Endothelial cell of umbilical vein (primary cell): ENCODE results near the gene GGTA1.

Experiments
- EZH2 ChIP-seq: IDR thresholded peaks from 2 replicates; pipeline ENCODE4 v1.6.1; 2012; ENCODE audit warnings: borderline replicate concordance, low read depth, mild to moderate bottlenecking, moderate library complexity, low read length, inconsistent platforms; ENCODE audit not compliant: severe bottlenecking
- FOS ChIP-seq: IDR thresholded peaks from 2 replicates; pipeline ENCODE4 v1.6.1; 2011; ENCODE audit warnings: mild to moderate bottlenecking, low read length, moderate library complexity, borderline replicate concordance; ENCODE audit not compliant: insufficient read depth
- GATA2 ChIP-seq: IDR thresholded peaks from 2 replicates; pipeline ENCODE4 v1.7.0; 2011; ENCODE audit warnings: low read depth, mild to moderate bottlenecking, moderate library complexity, mixed read lengths, low read length; ENCODE audit not compliant: insufficient read length, insufficient read depth
- JUN ChIP-seq: IDR thresholded peaks from 2 replicates; pipeline ENCODE4 v1.6.1; 2011; ENCODE audit warnings: borderline replicate concordance, low read depth; ENCODE audit not compliant: insufficient read length, insufficient read depth
- MAX ChIP-seq: IDR thresholded peaks from 2 replicates; pipeline ENCODE4 v1.6.1; 2011; ENCODE audit not compliant: insufficient read depth, insufficient read length
- MYC ChIP-seq: IDR thresholded peaks from one replicate; pipeline ENCODE4 v1.6.1; 2011; ENCODE audit warnings: mild to moderate bottlenecking, low read depth, low read length
- POLR2A ChIP-seq: IDR thresholded peaks from 2 replicates; pipeline ENCODE4 v1.6.1; 2012; ENCODE audit warnings: low read depth, mild to moderate bottlenecking, control low read depth, low read length
- POLR2AphosphoS5 ChIP-seq: IDR thresholded peaks from 2 replicates; pipeline ENCODE4 v1.6.1; 2012; ENCODE audit warnings: low read depth, mild to moderate bottlenecking, control low read depth, low read length, moderate library complexity; ENCODE audit not compliant: insufficient read depth
- TF ChIP-seq, protein P1 (sequence below), 2 donors: IDR thresholded peaks; 1 replicate in 1 of 2; 2 replicates in 1 of 2; pipeline ENCODE4 v1.5.1; 2011; ENCODE audit warnings: low read length in 2 of 2, mild to moderate bottlenecking in 2 of 2, moderate library complexity in 2 of 2, control low read depth in 1 of 2, inconsistent platforms in 1 of 2, low read depth in 1 of 2; ENCODE audit not compliant: insufficient read depth in 1 of 2; ENCODE audit errors: extremely low read depth in 1 of 2

DNA sequence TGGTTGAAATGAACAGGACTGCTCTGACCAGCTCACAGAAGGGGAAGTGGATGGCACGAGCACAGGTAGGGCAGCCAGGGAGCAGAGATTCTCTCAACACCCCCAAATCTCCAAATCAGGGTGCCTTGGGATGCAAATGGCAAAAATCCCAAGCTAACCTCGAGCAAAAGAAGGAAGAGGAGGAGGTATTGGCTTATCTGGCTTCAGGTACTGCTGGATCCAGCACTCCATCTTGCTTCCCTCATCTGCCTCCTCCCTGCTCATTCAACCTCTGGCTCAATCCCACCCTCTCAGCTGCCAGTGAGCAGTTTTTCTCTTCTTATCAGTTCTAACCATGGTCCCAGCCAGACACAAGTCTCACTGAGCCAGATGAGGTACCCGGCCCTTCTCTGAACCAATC is 41.6 kb upstream of the GGTA1 start:
- TF ChIP-seq POLR2A (no peak), POLR2AphosphoS5 (no peak), EZH2 (no peak), MAX (no peak), MYC (no peak), GATA2 (no peak), JUN (no peak), FOS (no peak)
- TF ChIP-seq, protein P1, sequence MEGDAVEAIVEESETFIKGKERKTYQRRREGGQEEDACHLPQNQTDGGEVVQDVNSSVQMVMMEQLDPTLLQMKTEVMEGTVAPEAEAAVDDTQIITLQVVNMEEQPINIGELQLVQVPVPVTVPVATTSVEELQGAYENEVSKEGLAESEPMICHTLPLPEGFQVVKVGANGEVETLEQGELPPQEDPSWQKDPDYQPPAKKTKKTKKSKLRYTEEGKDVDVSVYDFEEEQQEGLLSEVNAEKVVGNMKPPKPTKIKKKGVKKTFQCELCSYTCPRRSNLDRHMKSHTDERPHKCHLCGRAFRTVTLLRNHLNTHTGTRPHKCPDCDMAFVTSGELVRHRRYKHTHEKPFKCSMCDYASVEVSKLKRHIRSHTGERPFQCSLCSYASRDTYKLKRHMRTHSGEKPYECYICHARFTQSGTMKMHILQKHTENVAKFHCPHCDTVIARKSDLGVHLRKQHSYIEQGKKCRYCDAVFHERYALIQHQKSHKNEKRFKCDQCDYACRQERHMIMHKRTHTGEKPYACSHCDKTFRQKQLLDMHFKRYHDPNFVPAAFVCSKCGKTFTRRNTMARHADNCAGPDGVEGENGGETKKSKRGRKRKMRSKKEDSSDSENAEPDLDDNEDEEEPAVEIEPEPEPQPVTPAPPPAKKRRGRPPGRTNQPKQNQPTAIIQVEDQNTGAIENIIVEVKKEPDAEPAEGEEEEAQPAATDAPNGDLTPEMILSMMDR (IDR thresholded peaks at IDR 0.05; ENCODE audit: extremely low read depth in 1 of 2, insufficient read depth in 1 of 2, low read depth in 1 of 2, low read length in 2 of 2) = no peak
